ENCODE data around the gene FAM13A.

FAM13A gene

DNA sequence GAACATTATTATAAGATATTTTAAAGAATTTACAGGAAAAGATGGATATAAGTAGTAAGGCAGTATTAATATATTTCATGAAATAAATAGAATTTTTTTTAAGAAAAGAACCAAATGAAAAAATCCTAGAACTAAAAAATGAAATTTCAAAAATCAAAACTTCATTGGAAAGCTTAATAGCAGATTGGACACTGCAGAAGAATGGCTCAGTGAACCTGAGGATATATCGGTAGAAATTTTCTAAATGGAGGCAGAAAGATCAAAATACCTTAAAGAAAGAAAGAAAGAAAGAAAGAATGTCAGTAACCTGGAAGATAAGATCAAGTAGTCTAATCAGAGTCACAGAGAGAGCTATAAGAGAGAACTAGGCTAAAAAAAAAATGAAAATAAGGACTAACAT lies 21.3 kb upstream of the FAM13A start:
- TF ChIP-seq CTCF (IDR thresholded peaks at IDR 0.05; ENCODE audit: insufficient read depth, low read depth, low read length, missing control alignments) = no peak
- no peak for DNase-seq (ENCODE audit: low read depth)
- no peak overlapping the region for H3K4me3 ChIP-seq (ENCODE audit: low read length)

GRCh38 chr4:89077761-89078160 lies 20.8 kb upstream of the FAM13A start:
- TF ChIP-seq CTCF (IDR thresholded peaks at IDR 0.05; ENCODE audit: insufficient read depth, low read depth, low read length, missing control alignments) = no peak
- H3K4me3 ChIP-seq (ENCODE audit: low read length) = no peak overlapping the region
- DNase-seq (ENCODE audit: low read depth) = no peak

GRCh38 chr4:89072921-89073320 lies 15.9 kb upstream of the FAM13A start:
- no peak overlapping the region for H3K4me3 ChIP-seq (ENCODE audit: low read length)
- no peak for TF ChIP-seq CTCF (IDR thresholded peaks at IDR 0.05; ENCODE audit: insufficient read depth, low read depth, low read length, missing control alignments)
- no peak for DNase-seq (ENCODE audit: low read depth)

- no peak for TF ChIP-seq CTCF (IDR thresholded peaks at IDR 0.05; ENCODE audit: insufficient read depth, low read depth, low read length, missing control alignments)
- no peak overlapping the region for H3K4me3 ChIP-seq (ENCODE audit: low read length)
- DNase-seq (ENCODE audit: low read depth) = peak; percentile 48
Observed at GRCh38 chr4:89071311-89071710, 14.3 kb upstream of the FAM13A start.

DNA sequence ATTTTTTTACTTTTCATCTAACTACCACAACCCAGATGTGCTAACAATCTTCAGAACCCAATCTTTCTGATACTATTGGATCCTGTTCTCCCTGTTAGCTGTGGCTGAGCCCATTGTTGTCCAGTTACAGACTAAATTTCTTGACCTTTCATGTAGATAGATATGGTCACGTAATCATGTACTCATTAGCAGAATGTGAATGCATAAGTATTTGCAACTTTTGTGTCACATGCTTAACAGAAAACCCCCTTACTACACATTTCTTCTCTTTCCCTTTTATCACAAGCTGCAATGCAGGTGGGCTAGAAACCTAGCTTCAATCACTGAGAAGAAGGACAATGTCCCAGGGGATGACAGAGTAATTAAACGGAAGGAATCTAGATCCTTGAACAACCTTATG lies 13.1 kb upstream of the FAM13A start:
- TF ChIP-seq CTCF (IDR thresholded peaks at IDR 0.05; ENCODE audit: insufficient read depth, low read depth, low read length, missing control alignments) = no peak
- no peak overlapping the region for H3K4me3 ChIP-seq (ENCODE audit: low read length)

GRCh38 chr4:89069481-89069880 lies 12.5 kb upstream of the FAM13A start:
- TF ChIP-seq CTCF (IDR thresholded peaks at IDR 0.05; ENCODE audit: insufficient read depth, low read depth, low read length, missing control alignments) = no peak
- no peak overlapping the region for H3K4me3 ChIP-seq (ENCODE audit: low read length)
- DNase-seq (ENCODE audit: low read depth) = no peak

More for the DNA sequence above, 13.1 kb upstream of the FAM13A start:
- DNase-seq (ENCODE audit: low read depth) = no peak

- no peak for TF ChIP-seq CTCF (IDR thresholded peaks at IDR 0.05; ENCODE audit: insufficient read depth, low read depth, low read length, missing control alignments)
- DNase-seq (ENCODE audit: low read depth) = peak; percentile 20
- no peak overlapping the region for H3K4me3 ChIP-seq (ENCODE audit: low read length)
Observed at GRCh38 chr4:89067417-89067816, 10.4 kb upstream of the FAM13A start.

Data from epithelial cell of esophagus (primary cell).